NCI-H1417 (cell line): ENCODE measurements around the gene PAK2.
A peak's percentile ranks its signal among the peaks of the same experiment; 100 is the strongest.
"Not testable (repeated sequence)": the region's sequence is repeated elsewhere in the genome, so short reads cannot be mapped to it uniquely, and the experiment has no call there.

Source experiments
- DNase-seq, 3 experiments: peaks; one replicate each; lab custom pipeline; 2025; lab: John Stamatoyannopoulos, UW

Gene PAK2

DNA sequence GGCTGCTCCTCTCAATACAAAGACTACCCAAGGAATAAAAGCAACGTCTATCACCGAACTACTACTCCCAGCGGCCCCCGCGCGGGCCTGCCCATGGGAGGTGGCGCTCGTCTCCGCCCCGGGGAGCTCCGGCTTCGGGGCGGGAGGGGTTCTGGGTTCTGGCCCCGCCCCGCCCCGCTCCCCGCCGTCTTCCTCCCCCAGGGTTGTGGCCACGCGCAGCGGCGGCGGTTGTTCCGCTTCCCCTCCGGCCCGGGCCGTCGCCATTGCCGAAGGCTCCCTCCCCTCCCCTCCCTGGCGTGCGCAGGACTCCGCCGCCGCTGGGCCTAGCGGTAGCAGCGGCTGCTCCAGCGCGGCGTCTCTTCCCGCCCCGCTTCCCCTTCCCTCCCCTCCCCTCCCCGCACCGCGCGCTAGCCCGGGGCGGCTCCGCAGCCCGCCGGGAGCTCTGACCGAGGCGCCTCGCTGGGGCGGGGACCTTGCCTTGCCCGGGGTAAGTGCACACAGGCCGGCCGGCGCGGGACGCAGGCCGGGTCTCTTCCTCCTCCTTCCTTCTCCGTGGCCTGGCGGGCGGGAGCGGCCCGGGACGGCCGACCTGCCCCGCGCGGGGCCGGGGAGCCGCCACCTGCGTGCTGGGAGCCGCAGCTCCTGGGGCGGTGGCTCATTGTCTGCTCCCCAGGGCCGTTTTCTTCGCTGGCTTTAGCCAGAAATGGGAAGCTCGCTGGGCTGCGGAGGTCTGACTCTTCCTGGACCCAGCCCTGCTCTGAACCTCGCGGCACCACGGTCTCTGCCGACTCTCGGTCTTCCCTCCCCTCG is at the start of gene PAK2:
TSS of gene PAK2 (plus strand) at position 187 of the 810 bp plus-strand sequence. CDS start 42,790 bp downstream, outside the sequence.
- DNase-seq: peak; percentile 88 to 98 (median 92)

DNA sequence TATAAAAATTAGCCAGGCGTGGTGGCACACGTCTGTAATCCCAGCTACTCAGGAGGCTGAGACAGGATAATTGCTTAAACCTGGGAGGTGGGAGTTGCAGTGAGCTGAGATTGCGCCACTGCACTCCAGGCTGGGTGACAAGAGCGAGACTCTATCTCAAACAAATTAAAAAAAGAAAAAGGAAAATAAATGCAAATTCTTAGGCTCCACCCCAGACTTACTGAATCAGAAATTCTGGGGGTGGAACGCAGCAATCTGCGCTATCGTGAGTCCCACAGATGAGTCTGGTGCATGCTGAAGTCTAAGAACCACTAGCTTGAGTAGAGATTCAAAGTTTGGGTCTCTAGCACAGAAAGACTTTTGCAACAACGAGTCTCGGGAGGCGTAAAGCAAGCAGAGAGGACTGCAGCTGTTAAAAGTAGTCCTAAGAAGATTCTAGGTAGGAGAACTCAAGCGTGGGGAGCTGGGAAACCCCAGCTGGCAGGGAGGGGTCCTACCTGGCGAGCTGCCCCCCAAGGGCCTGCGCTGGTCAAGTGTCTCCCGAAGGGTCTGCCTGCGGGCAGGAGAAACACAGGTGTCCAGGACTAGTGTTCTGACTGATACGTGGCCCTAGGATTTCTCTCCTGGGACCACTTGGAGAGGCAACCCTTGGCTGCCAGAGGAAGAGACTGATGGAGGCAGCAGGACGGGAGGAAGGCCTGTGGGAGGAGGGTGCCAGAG is 49.6 kb upstream of the PAK2 start:
- DNase-seq: no peak

DNA sequence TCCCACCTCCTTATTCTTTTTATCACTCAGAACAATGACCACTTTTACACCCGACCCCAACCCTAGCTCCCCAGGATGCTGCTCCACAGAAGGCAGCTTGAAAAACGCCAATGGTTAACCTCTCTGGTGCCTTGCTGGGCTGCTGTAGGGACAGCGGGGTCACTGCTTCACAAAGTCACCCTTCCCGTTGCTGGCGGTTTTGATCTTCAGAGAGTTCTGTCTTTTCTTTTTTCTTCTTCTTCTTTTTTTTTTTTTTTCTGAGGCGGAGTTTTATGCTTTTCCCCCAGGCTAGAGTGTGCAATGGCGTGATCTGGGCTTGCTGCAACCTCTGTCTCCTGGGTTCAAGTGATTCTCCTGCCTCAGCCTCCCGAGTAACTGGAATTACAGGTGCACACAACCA is 48.3 kb upstream of the PAK2 start:
- no peak for DNase-seq

DNA sequence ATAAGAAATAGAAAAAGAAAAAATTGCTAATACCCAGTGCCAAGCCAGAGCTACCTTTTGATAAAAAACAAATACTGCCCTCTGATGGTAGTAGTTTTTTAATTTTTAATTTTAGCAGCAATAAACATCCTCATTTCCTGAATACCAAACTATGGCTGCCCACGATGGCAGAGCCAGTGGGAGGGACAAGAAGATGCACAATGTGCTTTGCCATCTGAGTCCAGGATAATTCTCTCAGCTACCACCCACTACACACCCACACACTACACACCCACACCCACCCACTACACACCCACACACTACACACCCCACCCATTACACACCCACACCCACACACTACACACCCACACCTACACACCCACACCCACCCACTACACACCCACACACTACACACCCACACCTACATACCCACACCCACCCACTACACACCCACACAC is 45.4 kb upstream of the PAK2 start:
- no peak for DNase-seq

DNA sequence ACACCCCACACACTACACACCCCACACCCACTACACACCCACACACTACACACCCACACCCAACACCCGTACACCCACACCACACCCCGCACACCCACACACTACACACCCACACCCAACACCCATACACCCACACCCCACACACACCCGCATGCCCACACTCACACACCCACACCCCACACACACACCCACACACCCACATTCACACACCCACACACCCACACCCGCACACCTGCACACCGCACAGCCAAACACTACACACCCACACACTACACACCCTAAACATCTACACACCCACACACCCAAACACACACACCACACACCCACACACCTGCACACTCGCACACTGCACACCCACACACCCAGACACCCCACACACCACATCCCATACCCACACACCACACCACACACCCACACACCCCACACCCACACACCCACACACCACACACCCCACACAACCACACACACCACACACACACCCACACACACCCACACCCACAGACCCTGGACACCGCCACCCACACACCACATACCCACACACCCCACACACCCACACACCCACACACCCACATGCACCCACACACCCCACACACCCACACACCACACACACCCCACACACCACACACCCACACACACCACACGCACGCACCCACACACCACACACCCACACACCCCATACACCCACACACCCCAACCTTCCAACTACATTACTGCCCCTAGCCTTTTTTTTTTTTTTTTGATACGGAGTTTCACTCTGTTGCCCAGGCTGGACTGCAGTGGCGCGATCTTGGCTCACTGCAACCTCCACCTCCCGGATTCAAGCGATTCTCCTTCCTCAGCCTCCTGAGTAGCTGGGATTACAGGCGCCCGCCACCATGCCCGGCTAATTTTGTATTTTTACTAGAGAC is 44.5 kb upstream of the PAK2 start:
- DNase-seq: no peak

DNA sequence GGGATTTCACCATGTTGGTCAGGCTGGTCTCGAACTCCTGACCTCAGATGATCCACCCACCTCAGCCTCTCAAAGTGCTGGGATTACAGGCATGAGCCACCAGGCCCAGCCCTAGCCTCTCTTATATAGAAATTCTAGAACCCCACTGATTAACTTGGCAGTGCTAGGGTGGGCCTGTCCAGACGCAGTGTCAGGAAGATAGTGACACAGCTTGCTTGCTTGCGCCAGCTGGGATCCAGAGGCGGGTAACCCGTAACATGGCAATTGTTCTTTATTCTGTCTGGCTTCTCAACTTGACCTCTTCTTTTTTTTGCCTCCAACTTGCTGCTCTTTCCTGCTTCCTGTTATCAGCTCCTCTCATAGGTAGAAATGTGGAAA is 43.8 kb upstream of the PAK2 start:
- DNase-seq: no peak

DNA sequence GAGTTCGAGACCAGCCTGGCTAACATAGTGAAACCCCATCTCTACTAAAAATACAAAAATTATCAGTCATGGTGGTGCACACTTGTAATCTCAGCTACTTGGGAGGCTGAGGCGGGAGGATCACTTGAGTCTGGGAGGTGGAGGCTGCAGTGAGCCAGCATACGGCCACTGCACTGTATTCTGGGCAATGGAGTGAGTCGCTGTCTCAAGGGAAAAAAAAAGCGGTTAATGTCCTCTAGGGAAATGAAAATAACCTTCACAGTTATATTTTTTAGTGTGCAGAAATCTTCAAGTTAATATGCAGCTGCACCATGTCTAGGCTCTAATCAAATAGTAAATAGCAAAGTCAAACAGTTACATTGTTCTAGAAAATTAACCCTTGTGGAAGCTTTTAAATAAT is 42.4 kb upstream of the PAK2 start:
- DNase-seq: no peak

DNA sequence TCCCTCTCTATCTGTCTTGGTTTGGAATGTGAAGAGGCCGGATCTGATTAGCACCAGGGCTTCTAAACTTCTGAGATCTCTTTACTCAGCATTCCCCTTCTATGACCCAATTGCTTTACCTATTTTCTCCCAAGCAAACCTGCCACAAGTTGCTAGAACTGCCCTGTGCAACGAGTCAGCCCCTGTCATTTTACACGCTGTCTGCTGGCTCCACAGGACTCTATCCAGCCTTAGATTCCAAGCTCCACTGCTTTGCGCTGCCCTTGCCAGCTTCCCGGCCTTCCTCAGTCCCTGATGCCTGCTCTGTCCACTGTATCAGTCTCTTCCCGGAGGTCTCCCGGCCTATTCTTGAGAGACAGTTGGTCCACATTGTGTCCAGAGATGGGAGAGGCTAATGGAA is 39.9 kb upstream of the PAK2 start:
- no peak for DNase-seq

DNA sequence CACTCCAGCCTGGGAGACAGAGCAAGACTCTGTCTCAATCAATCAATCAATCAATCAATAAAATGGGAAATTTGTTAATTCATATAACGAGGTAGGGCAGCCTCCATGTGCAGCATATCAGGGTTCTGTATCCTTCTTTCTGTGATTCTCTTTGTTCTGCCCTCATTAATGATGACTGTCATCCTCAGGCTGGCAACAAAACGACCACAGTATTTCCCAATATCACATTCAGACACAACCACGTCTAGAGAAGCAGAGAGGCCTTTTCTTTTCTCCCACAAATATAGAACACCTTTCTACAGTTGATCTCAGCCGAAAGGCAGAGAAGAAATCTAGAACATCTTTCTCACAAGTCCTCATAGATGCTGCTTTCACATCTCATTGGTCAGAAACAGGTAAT is 38.9 kb upstream of the PAK2 start:
- no peak for DNase-seq

DNA sequence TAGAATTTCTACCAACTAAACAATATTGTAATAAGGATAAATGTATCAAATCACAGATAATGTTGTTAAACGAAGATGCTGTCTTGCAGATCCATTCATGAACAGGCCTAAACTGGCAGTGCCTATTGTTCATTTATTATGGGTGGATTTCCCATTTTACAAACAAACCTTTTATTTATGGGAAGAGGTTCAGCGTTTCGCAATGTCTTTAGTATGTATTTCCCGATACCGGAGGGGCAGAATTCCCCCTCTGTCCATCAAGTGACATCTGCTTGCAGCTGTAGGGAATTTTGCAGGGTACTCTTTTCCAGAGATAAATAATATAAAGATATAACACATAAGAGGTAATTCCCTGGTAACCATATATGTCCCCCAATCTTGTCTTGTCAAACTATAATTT is 33.3 kb upstream of the PAK2 start:
- no peak for DNase-seq

DNA sequence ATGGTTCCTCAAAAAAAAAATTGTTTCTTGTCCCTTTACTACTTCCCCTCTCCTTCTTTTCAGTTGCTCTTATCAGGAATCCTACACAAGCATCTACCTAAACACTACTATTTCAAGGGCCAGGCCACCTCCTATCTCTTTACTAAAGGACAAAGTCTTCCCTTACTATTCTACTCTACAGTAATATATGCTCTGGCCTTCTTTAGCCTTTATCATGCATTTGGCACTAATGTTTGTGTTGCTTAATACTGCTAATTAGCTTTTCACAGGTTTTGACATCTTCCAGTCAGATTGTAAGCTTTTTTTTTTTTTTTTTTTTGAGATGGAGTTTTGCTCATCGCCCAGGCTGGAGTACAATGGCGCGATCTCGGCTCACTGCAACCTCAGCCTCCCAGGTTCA is 32.9 kb upstream of the PAK2 start:
- no peak for DNase-seq

DNA sequence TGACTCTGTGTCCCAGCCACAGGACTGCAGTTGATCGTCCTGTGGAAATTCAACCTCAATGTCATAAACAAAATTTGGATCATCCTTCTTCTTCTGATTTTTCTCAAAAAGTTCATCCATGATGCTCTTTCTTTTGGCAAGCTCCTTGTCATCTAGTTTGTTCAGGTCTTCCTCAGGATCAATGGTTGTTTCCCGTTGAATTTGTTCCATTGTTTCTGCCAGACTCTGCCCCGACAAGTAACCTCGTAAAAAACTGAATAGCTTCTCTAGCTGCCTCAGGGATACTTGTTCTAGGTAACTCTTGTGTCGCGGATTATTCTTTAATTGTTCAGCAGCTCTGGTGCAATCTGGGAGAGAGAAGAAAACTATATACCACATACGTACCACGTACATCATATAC is 32.1 kb upstream of the PAK2 start:
- no peak for DNase-seq

DNA sequence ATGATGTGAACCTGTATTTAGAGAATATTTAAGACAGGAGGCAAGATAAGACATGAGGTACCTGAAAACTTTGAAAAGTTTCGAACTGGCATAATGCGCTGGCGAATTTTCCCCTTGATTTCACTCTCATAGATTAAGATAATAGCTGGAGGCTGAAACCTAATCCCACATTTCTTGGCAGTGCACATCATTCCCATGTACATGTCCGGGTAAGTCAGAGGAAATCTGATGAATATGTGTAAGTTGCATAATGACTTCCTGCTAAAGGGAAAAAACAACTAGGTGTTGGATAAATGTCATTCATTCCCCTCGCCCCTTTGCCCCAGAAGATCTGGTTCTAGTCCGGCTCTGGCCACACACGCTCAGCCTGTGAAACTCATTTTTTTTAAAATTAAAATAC is 31.2 kb upstream of the PAK2 start:
- no peak for DNase-seq

DNA sequence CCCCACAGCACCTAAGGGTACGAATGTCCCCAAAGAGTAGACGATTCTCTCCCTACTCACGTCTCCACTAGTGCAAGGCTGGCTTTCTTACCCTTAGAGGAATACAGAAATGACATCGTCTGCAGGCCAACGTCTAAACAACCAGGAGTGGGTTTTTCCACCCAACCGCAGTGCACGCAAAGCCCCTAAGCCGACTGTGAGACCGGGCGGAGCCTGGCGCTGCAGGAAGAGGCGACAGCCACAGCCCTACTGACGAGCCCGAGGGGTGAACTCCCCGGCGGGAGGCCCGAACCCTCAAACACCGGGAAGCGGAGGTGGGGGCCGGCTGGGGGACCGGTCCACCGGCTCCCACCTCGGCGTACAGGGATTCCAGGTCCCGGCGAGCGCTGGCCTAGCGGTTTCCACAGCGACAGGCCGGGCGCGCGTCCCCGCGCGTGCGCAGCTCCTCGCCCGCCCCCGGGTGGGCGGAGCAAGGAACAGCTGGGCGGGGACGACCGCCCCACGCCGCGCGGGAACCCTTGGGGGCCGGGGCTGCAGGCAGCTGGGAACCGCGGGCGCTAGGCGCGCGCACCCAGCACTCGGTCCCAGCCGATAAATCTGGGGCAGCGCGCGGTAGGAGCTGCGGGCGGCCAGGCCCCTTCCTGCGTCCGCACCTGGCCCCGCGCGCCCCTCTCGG is 27.7 kb upstream of the PAK2 start, which contains the start of the genes CEP19 and PIGX:
TSS of gene CEP19 (minus strand) at position 413 of the 676 bp plus-strand sequence. CDS start 3,593 bp downstream, outside the sequence.
TSS of gene PIGX (plus strand) at position 540 of the 676 bp plus-strand sequence.
- peak; percentile 93 to 97 (median 96) for DNase-seq

DNA sequence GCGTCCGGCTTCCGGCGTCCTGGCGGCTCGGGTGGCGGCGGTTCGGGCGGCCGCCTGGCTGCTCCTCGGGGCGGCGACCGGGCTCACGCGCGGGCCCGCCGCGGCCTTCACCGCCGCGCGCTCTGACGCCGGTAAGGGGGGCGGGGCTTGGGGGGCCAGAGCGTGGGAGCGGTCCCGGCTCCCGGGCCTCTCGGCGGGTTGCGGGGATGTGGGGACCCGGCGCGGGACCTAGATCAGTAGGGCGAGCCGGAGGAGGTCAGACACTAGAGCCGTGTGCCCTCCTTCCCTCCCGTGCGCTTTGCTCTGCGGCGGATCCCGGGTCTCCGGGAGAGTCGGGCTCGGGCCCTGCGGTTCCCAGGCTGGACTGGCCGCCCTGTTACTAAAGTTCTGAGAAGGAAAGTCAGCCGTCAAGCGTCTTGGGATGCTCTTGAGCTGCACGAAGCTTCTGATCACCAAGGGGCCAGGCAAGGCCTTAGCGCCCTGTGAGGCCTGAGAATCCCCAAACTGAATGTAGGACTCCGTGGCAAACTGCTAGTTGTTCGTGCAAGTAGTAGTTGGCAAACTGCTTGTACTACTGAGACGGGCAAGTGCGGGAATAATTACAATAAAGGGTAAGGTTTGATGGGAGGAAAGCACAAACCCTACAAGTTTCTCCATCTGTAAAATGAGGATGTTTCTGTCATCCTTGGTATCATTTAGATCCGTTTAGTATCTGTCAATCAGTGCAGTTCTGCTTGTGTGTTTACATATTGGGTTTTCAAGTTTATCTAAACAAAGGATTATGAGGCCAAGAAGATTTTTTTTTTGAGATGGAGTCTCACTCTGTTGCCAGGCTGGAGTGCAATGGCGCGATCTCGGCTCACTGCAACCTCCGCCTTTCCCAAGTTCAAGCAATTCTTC is 26.9 kb upstream of the PAK2 start:
- peak in 2 of 3 experiments; percentile 78 to 88 for DNase-seq

DNA sequence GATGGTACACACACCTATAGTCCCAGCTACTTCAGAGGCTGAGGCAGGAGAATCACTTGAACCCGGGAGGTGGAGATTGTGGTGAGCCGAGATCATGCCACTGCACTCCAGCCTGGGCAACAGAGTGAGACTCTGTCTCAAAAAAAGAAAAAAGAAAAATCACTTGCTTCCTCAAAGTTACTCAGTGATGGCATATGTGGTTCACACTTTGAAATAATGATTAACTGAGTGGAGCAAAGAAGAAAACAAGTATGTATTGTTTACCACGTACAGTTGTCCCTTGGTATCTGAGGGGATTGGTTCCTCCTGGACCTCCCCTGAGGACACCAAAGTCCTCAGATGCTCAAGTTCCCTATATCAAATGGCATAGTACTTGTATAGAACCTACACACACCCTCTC is 22.5 kb upstream of the PAK2 start:
- not testable (repeated sequence) for DNase-seq

DNA sequence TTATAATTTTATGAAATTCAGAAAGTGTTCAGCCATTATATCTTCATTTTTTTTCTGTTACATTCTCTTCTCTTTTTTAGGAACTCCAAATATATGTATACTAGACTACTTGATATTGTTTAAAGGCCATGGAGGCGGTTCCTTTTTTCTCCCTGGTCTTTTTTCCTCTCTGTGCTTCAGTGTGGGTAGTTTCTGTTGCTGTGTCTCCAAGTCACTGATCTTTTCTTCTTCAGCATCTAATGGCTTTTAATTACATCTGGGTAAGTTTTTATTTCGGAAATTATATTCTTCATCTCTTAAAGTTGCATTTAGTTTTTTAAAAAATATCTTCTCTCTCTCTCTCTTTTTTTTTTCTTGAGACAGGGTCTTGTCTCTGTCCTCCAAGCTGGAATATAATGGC is 18.6 kb upstream of the PAK2 start:
- no peak for DNase-seq

DNA sequence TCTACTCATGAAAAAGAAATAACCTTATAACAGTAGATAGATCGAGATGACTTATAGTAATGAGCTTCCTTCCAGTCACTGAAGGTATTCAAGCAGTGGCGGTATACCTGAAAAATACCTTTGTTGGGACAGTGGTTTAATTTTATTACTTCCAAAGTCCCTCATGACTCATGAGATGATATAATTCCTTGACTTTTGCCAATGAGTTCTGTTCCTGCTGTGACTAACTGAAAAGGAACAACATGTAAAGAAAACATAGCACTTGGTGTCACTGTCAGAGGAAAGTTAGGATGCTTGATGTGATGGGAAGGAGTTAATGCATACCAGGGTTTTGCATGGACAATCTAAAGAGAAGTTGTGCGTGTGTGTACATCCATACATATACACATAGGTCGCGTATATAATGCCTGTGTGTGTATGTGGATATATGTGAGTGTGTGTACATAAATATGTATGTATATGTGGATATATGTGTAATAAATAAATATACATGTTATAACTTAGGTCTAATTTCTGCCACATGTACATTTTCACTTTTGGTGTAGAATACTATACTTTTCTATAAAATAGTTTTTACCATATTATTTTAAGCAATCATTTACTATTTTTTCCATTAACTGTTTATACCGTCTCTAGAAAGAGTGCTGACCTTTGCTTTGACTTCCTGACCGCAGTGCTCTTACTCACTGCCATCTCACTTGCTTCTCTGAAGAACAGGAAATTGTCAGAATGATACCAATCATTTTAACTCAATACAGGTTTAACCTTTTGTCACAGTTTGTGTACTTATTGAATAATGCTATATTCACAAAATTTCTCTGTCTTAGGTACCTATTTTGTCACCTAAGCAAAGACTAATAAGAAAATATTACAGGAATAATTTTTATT is 12.6 kb upstream of the PAK2 start:
- no peak for DNase-seq

DNA sequence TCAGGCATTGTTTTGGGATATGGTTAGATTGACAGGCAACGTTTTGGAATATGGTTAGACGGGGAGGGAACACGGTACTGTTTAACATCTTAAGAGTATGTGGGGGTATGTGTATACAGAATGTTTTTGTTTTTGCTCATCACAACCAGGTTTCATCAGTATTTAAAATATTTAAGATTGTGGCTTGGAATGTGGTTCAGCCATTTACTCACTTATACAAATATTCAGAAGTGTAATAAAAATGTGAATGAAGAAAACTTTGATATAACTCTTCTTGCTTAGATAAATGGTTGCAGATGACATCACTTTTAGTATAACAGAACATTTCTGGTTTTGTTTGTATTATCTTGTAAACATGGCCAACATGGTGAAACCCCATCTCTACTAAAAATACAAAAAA is 3.9 kb upstream of the PAK2 start:
- DNase-seq: no peak
